ENCODE data around the gene SLC25A38. TPM values are rescaled to one million over a fixed set of nuclear protein-coding genes. Genes with fewer than 3 reads are reported as not detected.
"Not testable (repeated sequence)": the region's sequence is repeated elsewhere in the genome, so short reads cannot be mapped to it uniquely, and the experiment has no call there.

The SLC25A38 gene
- total RNA-seq, 1 experiment from 2014 or later, result 37.7 TPM

DNA sequence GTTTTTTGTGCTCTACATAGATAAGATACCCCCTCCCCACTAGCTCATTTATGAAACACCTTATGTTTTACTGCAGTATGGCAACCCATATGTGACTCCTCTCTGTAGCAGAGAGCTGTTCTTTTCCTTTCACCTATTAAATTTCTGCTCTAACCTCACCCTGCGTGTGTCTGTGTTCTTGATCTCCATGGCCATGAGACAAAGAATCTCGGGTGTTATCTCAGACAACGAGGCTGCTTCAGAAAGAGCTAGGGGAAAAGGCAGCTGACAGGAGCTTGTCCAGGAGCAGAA, 35.6 kb upstream of the SLC25A38 start:
- Mint-ChIP-seq H3K27ac (ENCODE audit: unreplicated experiment) (no peak overlapping the region), H3K9me3 (ENCODE audit: unreplicated experiment) (no peaks in the 10 kb centered on the region), H3K36me3 (ENCODE audit: insufficient read depth, unreplicated experiment) (no peaks in the 10 kb centered on the region), H3K27me3 (ENCODE audit: insufficient read depth, unreplicated experiment) (no peaks in the 10 kb centered on the region), H3K4me3 (ENCODE audit: unreplicated experiment) (no peak overlapping the region), H3K4me1 (ENCODE audit: low read depth, unreplicated experiment) (peaks cover 9% of the 10 kb centered on the region)
- no peak for TF ChIP-seq CTCF (IDR thresholded peaks at IDR 0.05; ENCODE audit: insufficient read depth in 1 of 2, low read depth in 1 of 2, low read length in 1 of 2, severe bottlenecking in 1 of 2, unreplicated experiment in 1 of 2)
- no peak for DNase-seq
- no TSS peak for BruUV-seq (replicated peaks)
- intact Hi-C loops (cut with micrococcal nuclease; ENCODE audit: unreplicated experiment), result no loop called here
- H3K27me3 ChIP-seq (replicated peaks; ENCODE audit: control insufficient read depth, insufficient read depth, low read length), result no peaks in the 10 kb centered on the region
- no peak overlapping the region for H3K4me3 ChIP-seq (ENCODE audit: low read depth, low read length)
- H3K9me3 ChIP-seq, result no peaks in the 10 kb centered on the region
- no peaks in the 10 kb centered on the region for H3K36me3 ChIP-seq (ENCODE audit: control insufficient read depth, insufficient read depth, low read length)
- ChIA-PET CTCF (no interaction called here), POLR2A (no interaction called here)
- H3K4me1 ChIP-seq, result no peaks in the 10 kb centered on the region; the same call in 1 of the 2 replicates

- POLR2A ChIA-PET, result no interaction called here
- no peaks in the 10 kb centered on the region; the same call in 1 of the 2 replicates for H3K4me1 ChIP-seq
- no peak for DNase-seq
- intact Hi-C loops (cut with micrococcal nuclease; ENCODE audit: unreplicated experiment), result no loop called here
- H3K9me3 ChIP-seq, result no peaks in the 10 kb centered on the region
- Mint-ChIP-seq H3K4me3 (ENCODE audit: unreplicated experiment) (no peak overlapping the region), H3K9me3 (ENCODE audit: unreplicated experiment) (no peaks in the 10 kb centered on the region), H3K36me3 (ENCODE audit: insufficient read depth, unreplicated experiment) (no peaks in the 10 kb centered on the region), H3K27ac (ENCODE audit: unreplicated experiment) (no peak overlapping the region), H3K4me1 (ENCODE audit: low read depth, unreplicated experiment) (peaks cover 9% of the 10 kb centered on the region), H3K27me3 (ENCODE audit: insufficient read depth, unreplicated experiment) (no peaks in the 10 kb centered on the region)
- H3K4me3 ChIP-seq (ENCODE audit: low read depth, low read length), result no peak overlapping the region
- H3K27me3 ChIP-seq (replicated peaks; ENCODE audit: control insufficient read depth, insufficient read depth, low read length), result no peaks in the 10 kb centered on the region
- TF ChIP-seq CTCF (IDR thresholded peaks at IDR 0.05; ENCODE audit: insufficient read depth in 1 of 2, low read depth in 1 of 2, low read length in 1 of 2, severe bottlenecking in 1 of 2, unreplicated experiment in 1 of 2), result no peak
- CTCF ChIA-PET, result interaction anchor here (0.6 kb wide), 1 partner anchor 57 kb away, joined by 4 read pairs; no protein-coding TSS in a partner anchor
- BruUV-seq (replicated peaks), result no TSS peak
- H3K36me3 ChIP-seq (ENCODE audit: control insufficient read depth, insufficient read depth, low read length), result no peaks in the 10 kb centered on the region
Measured at GRCh38 chr3:39349080-39349479, 34.1 kb upstream of the SLC25A38 start.

DNA sequence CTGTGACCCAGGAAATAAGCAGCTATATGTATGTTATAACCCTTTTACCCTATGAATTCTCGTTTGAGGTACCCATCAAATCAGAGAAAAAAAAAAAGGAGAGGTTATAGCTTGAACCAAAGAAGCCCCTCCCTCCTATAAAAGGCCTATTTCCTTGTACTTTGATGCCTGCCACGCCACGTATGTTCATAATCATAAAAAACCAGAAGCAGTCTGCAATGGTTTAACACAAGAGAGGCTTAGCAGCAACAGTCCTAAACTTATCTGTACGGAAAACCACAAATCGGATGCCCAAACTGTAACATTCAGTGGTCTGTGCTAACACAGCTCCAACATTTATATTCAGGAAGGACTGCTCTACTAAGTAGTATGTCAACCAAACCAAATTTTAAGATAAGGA, 32.5 kb upstream of the SLC25A38 start:
- BruUV-seq (replicated peaks), result no TSS peak
- Histone ChIP-seq H3K36me3 (ENCODE audit: control insufficient read depth, insufficient read depth, low read length) (no peaks in the 10 kb centered on the region), H3K9me3 (no peaks in the 10 kb centered on the region), H3K27me3 (replicated peaks; ENCODE audit: control insufficient read depth, insufficient read depth, low read length) (no peaks in the 10 kb centered on the region), H3K4me1 (no peaks in the 10 kb centered on the region; the same call in 1 of the 2 replicates), H3K4me3 (ENCODE audit: low read depth, low read length) (no peak overlapping the region)
- H3K4me1 Mint-ChIP-seq (ENCODE audit: low read depth, unreplicated experiment), result peaks cover 9% of the 10 kb centered on the region
- CTCF ChIA-PET, result no interaction called here
- intact Hi-C loops (cut with micrococcal nuclease; ENCODE audit: unreplicated experiment), result no loop called here
- no peak overlapping the region for H3K27ac Mint-ChIP-seq (ENCODE audit: unreplicated experiment)
- no peaks in the 10 kb centered on the region for H3K9me3 Mint-ChIP-seq (ENCODE audit: unreplicated experiment)
- H3K36me3 Mint-ChIP-seq (ENCODE audit: insufficient read depth, unreplicated experiment), result no peaks in the 10 kb centered on the region
- H3K27me3 Mint-ChIP-seq (ENCODE audit: insufficient read depth, unreplicated experiment), result peaks cover 5% of the 10 kb centered on the region
- POLR2A ChIA-PET, result no interaction called here
- H3K4me3 Mint-ChIP-seq (ENCODE audit: unreplicated experiment), result no peak overlapping the region
- DNase-seq, result no peak
- TF ChIP-seq CTCF (IDR thresholded peaks at IDR 0.05; ENCODE audit: insufficient read depth in 1 of 2, low read depth in 1 of 2, low read length in 1 of 2, severe bottlenecking in 1 of 2, unreplicated experiment in 1 of 2), result no peak

GRCh38 chr3:39351134-39351533, 32.0 kb upstream of the SLC25A38 start:
- H3K4me3 Mint-ChIP-seq (ENCODE audit: unreplicated experiment); DNase-seq; H3K9me3 Mint-ChIP-seq (ENCODE audit: unreplicated experiment); H3K27ac Mint-ChIP-seq (ENCODE audit: unreplicated experiment); POLR2A ChIA-PET; BruUV-seq (replicated peaks); H3K36me3 ChIP-seq (ENCODE audit: control insufficient read depth, insufficient read depth, low read length); H3K27me3 ChIP-seq (replicated peaks; ENCODE audit: control insufficient read depth, insufficient read depth, low read length); H3K9me3 ChIP-seq; H3K4me1 ChIP-seq; H3K4me3 ChIP-seq (ENCODE audit: low read depth, low read length); H3K27me3 Mint-ChIP-seq (ENCODE audit: insufficient read depth, unreplicated experiment); H3K36me3 Mint-ChIP-seq (ENCODE audit: insufficient read depth, unreplicated experiment); CTCF ChIA-PET; H3K4me1 Mint-ChIP-seq (ENCODE audit: low read depth, unreplicated experiment); intact Hi-C loops (cut with micrococcal nuclease; ENCODE audit: unreplicated experiment): not testable (repeated sequence)

DNA sequence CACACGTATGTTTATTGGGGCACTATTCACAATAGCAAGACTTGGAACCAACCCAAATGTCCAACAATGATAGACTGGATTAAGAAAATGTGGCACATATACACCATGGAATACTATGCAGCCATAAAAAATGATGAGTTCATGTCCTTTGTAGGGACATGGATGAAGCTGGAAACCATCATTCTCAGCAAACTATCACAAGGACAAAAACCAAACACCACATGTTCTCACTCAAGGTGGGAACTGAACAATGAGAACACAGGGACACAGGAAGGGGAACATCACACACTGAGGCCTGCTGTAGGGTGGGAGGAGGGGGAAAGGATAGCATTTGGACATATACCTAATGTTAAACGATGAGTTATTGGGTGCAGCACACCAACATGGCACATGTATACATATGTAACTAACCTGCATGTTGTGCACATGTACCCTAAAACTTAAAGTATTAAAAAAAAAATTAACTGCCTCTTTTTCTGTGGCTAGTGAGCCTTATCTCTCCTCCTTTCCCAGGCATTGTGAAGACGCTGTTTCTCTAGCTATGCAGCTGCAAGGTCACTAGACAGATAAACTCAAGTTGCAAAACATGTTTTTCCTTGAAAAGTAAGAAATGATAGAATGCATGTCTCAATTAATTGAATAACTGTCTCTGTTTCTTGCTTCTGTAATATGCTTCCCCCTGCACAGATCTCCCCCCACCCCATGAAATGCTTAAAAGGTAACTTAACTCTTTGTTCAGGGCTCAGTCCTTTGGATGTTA, 29.8 kb upstream of the SLC25A38 start:
- H3K4me3 ChIP-seq (ENCODE audit: low read depth, low read length); H3K4me3 Mint-ChIP-seq (ENCODE audit: unreplicated experiment); POLR2A ChIA-PET; H3K27ac Mint-ChIP-seq (ENCODE audit: unreplicated experiment); DNase-seq; H3K9me3 ChIP-seq; H3K36me3 Mint-ChIP-seq (ENCODE audit: insufficient read depth, unreplicated experiment); intact Hi-C loops (cut with micrococcal nuclease; ENCODE audit: unreplicated experiment); H3K4me1 Mint-ChIP-seq (ENCODE audit: low read depth, unreplicated experiment); CTCF ChIA-PET; BruUV-seq (replicated peaks); H3K4me1 ChIP-seq; H3K36me3 ChIP-seq (ENCODE audit: control insufficient read depth, insufficient read depth, low read length); H3K9me3 Mint-ChIP-seq (ENCODE audit: unreplicated experiment); H3K27me3 ChIP-seq (replicated peaks; ENCODE audit: control insufficient read depth, insufficient read depth, low read length): not testable (repeated sequence)
- peaks cover 12% of the 10 kb centered on the region for H3K27me3 Mint-ChIP-seq (ENCODE audit: insufficient read depth, unreplicated experiment)
